Endothelial cell (in vitro differentiated cells): ENCODE measurements around the gene SLC16A13. TPM values are rescaled to one million over a fixed set of nuclear protein-coding genes. Genes with fewer than 3 reads are reported as not detected.
A peak's percentile ranks its signal among the peaks of the same experiment; 100 is the strongest.

ENCODE experiments used
- DNase-seq: peaks from one replicate; pipeline ENCODE4 v3.0.0; 2021; ENCODE audit warnings: low spot score
- H3K27ac Mint-ChIP-seq: one replicate; pipeline ENCODE4 v1.8.0; 2021; ENCODE audit warnings: mixed read lengths, inconsistent platforms; ENCODE audit not compliant: unreplicated experiment
- H3K27me3 Mint-ChIP-seq: one replicate; pipeline ENCODE4 v1.8.0; 2021; ENCODE audit warnings: mild to moderate bottlenecking, moderate library complexity, mixed read lengths, inconsistent platforms; ENCODE audit not compliant: unreplicated experiment
- H3K36me3 Mint-ChIP-seq: one replicate; pipeline ENCODE4 v1.8.0; 2021; ENCODE audit warnings: mild to moderate bottlenecking, low read depth, mixed read lengths, inconsistent platforms; ENCODE audit not compliant: unreplicated experiment
- H3K4me1 Mint-ChIP-seq: one replicate; pipeline ENCODE4 v1.8.0; 2021; ENCODE audit warnings: mild to moderate bottlenecking, mixed read lengths, inconsistent platforms; ENCODE audit not compliant: unreplicated experiment
- H3K4me3 Mint-ChIP-seq: one replicate; pipeline ENCODE4 v1.8.0; 2021; ENCODE audit warnings: mild to moderate bottlenecking, mixed read lengths, inconsistent platforms; ENCODE audit not compliant: unreplicated experiment
- H3K9me3 Mint-ChIP-seq: one replicate; pipeline ENCODE4 v1.8.0; 2021; ENCODE audit warnings: mixed read lengths, inconsistent platforms; ENCODE audit not compliant: unreplicated experiment
- CTCF ChIP-seq: fragments of 200-600 bp; sonication (generic); IDR thresholded peaks from one replicate; pipeline ENCODE4 v1.5.0; 2021; ENCODE audit warnings: antibody characterized with exemption; ENCODE audit not compliant: unreplicated experiment
- total RNA-seq: library from RNA; stranded (reverse); fragmentation: NEBNext Ultra II Directional; extraction: Animal tissue kit (Norgen Biotek cat#: 25700); gene quantifications from one replicate; pipeline ENCODE4 v1.2.1, GENCODE V29; 2021; ENCODE audit not compliant: unreplicated experiment

SLC16A13 gene
- total RNA-seq, 1 donor from 2014 or later: 25.8 TPM

GRCh38 chr17:6998855-6999508, 36.8 kb upstream of the SLC16A13 start:
- H3K36me3 Mint-ChIP-seq: peaks cover 41% of the 10 kb centered on the region
- no peak overlapping the region for H3K27ac Mint-ChIP-seq
- DNase-seq: no peak
- H3K4me1 Mint-ChIP-seq: peaks cover 9% of the 10 kb centered on the region
- H3K27me3 Mint-ChIP-seq: peaks cover 8% of the 10 kb centered on the region
- no peaks in the 10 kb centered on the region for H3K9me3 Mint-ChIP-seq
- TF ChIP-seq CTCF: no peak
- H3K4me3 Mint-ChIP-seq: no peak overlapping the region

- no peaks in the 10 kb centered on the region for H3K9me3 Mint-ChIP-seq
- H3K27ac Mint-ChIP-seq: no peak overlapping the region
- TF ChIP-seq CTCF: peak; percentile 83
- H3K4me1 Mint-ChIP-seq: no peaks in the 10 kb centered on the region
- peaks cover 8% of the 10 kb centered on the region for H3K27me3 Mint-ChIP-seq
- peaks cover 34% of the 10 kb centered on the region for H3K36me3 Mint-ChIP-seq
- H3K4me3 Mint-ChIP-seq: peak overlapping the region; percentile 68
- DNase-seq: peak; percentile 69
These were observed 34.4 kb upstream of the SLC16A13 start for GRCh38 chr17:7001318-7001961.

- no peak for TF ChIP-seq CTCF
- Mint-ChIP-seq H3K4me1 (no peaks in the 10 kb centered on the region), H3K27me3 (peaks cover 6% of the 10 kb centered on the region), H3K4me3 (no peak overlapping the region), H3K27ac (no peak overlapping the region), H3K36me3 (peaks cover 33% of the 10 kb centered on the region), H3K9me3 (no peaks in the 10 kb centered on the region)
- no peak for DNase-seq
These were observed 33.3 kb upstream of the SLC16A13 start for GRCh38 chr17:7002288-7003047.

GRCh38 chr17:7003745-7004144, 32.1 kb upstream of the SLC16A13 start:
- Mint-ChIP-seq H3K27ac (no peak overlapping the region), H3K9me3 (no peaks in the 10 kb centered on the region), H3K4me3 (no peak overlapping the region), H3K4me1 (no peaks in the 10 kb centered on the region), H3K27me3 (peaks cover 3% of the 10 kb centered on the region), H3K36me3 (peaks cover 29% of the 10 kb centered on the region)
- no peak for TF ChIP-seq CTCF
- DNase-seq: no peak
